Keratinocyte (primary cell): ENCODE measurements around the gene GPR183. TPM values are rescaled to one million over a fixed set of nuclear protein-coding genes. Genes with fewer than 3 reads are reported as not detected.

Experiments
- DNase-seq: peaks from one replicate; pipeline ENCODE4 v3.0.0-alpha.2; 2011; ENCODE audit warnings: low read depth, missing footprints, low spot score
- FAIRE-seq: peaks from 2 replicates; lab custom pipeline; 2011; peaks lifted over from hg19 to GRCh38; lab: Jason Lieb, UNC
- H2AFZ ChIP-seq: 2 replicates; pipeline ENCODE4 v1.6.0; 2012; ENCODE audit warnings: low read length, control low read depth, inconsistent platforms; ENCODE audit not compliant: control insufficient read depth
- H3K27ac ChIP-seq: 2 replicates; pipeline ENCODE4 v1.5.1; 2011; ENCODE audit warnings: low read length; ENCODE audit not compliant: control insufficient read depth, insufficient read depth
- H3K27me3 ChIP-seq: 3 replicates; pipeline ENCODE4 v1.6.0; 2011; ENCODE audit warnings: low read length; ENCODE audit not compliant: control insufficient read depth, insufficient read depth; ENCODE audit errors: extremely low read depth
- H3K36me3 ChIP-seq, 2 experiments: 2 replicates in 1 of 2; 3 replicates in 1 of 2; pipeline ENCODE4 v1.5.1; 2011; ENCODE audit warnings: low read length in 2 of 2, mild to moderate bottlenecking in 1 of 2; ENCODE audit not compliant: control insufficient read depth in 2 of 2, insufficient read depth in 2 of 2; ENCODE audit errors: extremely low read depth in 1 of 2
- H3K4me1 ChIP-seq: 3 replicates; pipeline ENCODE4 v1.5.1; 2011; ENCODE audit warnings: low read length; ENCODE audit not compliant: control insufficient read depth, insufficient read depth; ENCODE audit errors: extremely low read depth
- H3K4me2 ChIP-seq: 3 replicates; pipeline ENCODE4 v1.6.0; 2011; ENCODE audit warnings: low read depth, low read length; ENCODE audit not compliant: control insufficient read depth, insufficient read depth; ENCODE audit errors: extremely low read depth
- H3K4me3 ChIP-seq, 3 experiments: fragments of 200-600 bp in 1 of 3; sonication (generic) in 1 of 3; 2 replicates in 2 of 3; 3 replicates in 1 of 3; pipeline ENCODE4 v1.5.1; 2011 to 2016; ENCODE audit warnings: low read length in 3 of 3, mild to moderate bottlenecking in 3 of 3, control low read depth in 2 of 3, inconsistent platforms in 1 of 3, low read depth in 1 of 3, mixed read lengths in 1 of 3, mixed run types in 1 of 3, moderate library complexity in 1 of 3; ENCODE audit not compliant: control insufficient read depth in 2 of 3, insufficient read depth in 2 of 3; ENCODE audit errors: extremely low read depth in 1 of 3
- H3K79me2 ChIP-seq: 2 replicates; pipeline ENCODE4 v1.6.0; 2012; ENCODE audit warnings: low read length; ENCODE audit not compliant: control insufficient read depth, insufficient read depth
- H3K9ac ChIP-seq: 3 replicates; pipeline ENCODE4 v1.6.0; 2011; ENCODE audit warnings: low read length; ENCODE audit not compliant: control insufficient read depth, insufficient read depth; ENCODE audit errors: extremely low read depth
- H3K9me1 ChIP-seq: 3 replicates; pipeline ENCODE4 v1.6.0; 2011; ENCODE audit warnings: low read length; ENCODE audit not compliant: control insufficient read depth, insufficient read depth; ENCODE audit errors: extremely low read depth
- H3K9me3 ChIP-seq: 2 replicates; pipeline ENCODE4 v1.5.1; 2012; ENCODE audit warnings: low read depth, low read length; ENCODE audit not compliant: control insufficient read depth
- H4K20me1 ChIP-seq: 3 replicates; pipeline ENCODE4 v1.6.0; 2011; ENCODE audit warnings: low read length; ENCODE audit not compliant: control insufficient read depth, insufficient read depth; ENCODE audit errors: extremely low read depth
- EZH2 ChIP-seq: IDR thresholded peaks from one replicate; pipeline ENCODE4 v1.6.1; 2012; ENCODE audit warnings: inconsistent platforms, mild to moderate bottlenecking, low read length, moderate library complexity
- dilution Hi-C: fragments of 300-500 bp; cut with MboI; formaldehyde crosslinking; loops from one replicate; pipeline ENCODE4 v1.7.0; 2020; ENCODE audit warnings: low sequenced_read_pairs; ENCODE audit not compliant: extremely low pct_ligation_motif_present
- polyA plus RNA-seq, 5 experiments: library from polyadenylated mRNA; depleted of rRNA in 3 of 5; stranded (reverse) in 3 of 5; stranded (forward) in 1 of 5; unstranded in 1 of 5; fragments of >200 nt; gene quantifications; 1 replicate in 1 of 5; 2 replicates in 3 of 5; 3 replicates in 1 of 5; pipeline versions ENCODE4 v1.2.1 to v1.2.3, GENCODE V29; 2011 to 2012; ENCODE audit warnings: missing spikeins in 2 of 5, low read depth in 1 of 5, low replicate concordance in 1 of 5
- TF ChIP-seq, protein P1 (sequence below), 3 experiments: IDR thresholded peaks in 1 of 3; conservative IDR thresholded peaks in 1 of 3; optimal IDR thresholded peaks in 1 of 3; 2 replicates in 2 of 3; 3 replicates in 1 of 3; pipeline versions ENCODE3 to v1.5.1; 2011; ENCODE audit warnings: low read length in 3 of 3, mild to moderate bottlenecking in 3 of 3, moderate library complexity in 2 of 3, control low read depth in 1 of 3, inconsistent platforms in 1 of 3; ENCODE audit not compliant: insufficient read depth in 2 of 3; ENCODE audit errors: extremely low read depth in 1 of 3

GPR183 gene
- polyA plus RNA-seq, 1 donor (not counting 4 experiments of a cell fraction or from before 2014, with no cell fraction given) = not detected

DNA sequence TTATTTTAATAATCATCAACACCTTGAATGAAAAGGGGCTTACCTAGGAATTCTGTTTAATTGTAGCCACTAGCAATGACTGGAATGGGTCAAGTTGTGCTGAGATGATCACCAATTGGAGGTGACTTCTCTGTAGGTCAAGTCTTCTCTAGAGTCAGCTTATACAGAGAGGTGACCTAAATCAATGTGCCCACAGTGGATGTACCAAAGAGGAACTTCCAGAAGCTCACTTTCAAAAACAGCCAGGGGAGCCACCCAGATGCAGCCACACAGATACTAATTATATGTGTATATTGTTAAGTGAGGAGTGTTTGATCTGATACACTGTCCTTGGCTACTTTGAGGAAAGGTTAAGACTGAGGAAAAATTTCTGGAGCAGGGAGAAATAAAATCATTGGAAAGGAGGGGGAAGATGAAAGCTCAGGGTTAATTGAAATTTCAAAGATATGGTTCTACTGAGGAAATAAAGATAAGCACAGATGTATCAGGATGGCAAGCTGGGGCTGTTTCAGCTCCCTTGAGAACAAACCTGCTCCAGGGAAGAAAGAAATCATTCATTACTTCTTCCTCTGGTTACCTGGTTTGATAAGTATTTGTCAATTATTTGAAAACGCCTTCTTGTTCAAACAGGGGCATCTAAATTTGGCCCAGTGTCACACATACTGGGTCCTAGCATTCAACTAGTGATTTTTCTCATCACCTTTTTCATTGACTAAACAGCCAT is 5.1 kb downstream of the GPR183 start:
- no peak overlapping the region for H3K4me2 ChIP-seq
- no peaks in the 10 kb centered on the region for H4K20me1 ChIP-seq
- no peak overlapping the region for H3K27ac ChIP-seq
- TF ChIP-seq, protein P1, sequence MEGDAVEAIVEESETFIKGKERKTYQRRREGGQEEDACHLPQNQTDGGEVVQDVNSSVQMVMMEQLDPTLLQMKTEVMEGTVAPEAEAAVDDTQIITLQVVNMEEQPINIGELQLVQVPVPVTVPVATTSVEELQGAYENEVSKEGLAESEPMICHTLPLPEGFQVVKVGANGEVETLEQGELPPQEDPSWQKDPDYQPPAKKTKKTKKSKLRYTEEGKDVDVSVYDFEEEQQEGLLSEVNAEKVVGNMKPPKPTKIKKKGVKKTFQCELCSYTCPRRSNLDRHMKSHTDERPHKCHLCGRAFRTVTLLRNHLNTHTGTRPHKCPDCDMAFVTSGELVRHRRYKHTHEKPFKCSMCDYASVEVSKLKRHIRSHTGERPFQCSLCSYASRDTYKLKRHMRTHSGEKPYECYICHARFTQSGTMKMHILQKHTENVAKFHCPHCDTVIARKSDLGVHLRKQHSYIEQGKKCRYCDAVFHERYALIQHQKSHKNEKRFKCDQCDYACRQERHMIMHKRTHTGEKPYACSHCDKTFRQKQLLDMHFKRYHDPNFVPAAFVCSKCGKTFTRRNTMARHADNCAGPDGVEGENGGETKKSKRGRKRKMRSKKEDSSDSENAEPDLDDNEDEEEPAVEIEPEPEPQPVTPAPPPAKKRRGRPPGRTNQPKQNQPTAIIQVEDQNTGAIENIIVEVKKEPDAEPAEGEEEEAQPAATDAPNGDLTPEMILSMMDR (optimal IDR thresholded peaks at IDR 0.05 in 1 of 3, IDR thresholded peaks at IDR 0.05 in 1 of 3, conservative IDR thresholded peaks at IDR 0.05 in 1 of 3; ENCODE audit: extremely low read depth in 1 of 3, insufficient read depth in 2 of 3, low read length in 3 of 3) = no peak
- no peak for TF ChIP-seq EZH2
- no peaks in the 10 kb centered on the region for H3K9me1 ChIP-seq
- H3K9ac ChIP-seq = no peak overlapping the region
- H3K4me3 ChIP-seq = no peak overlapping the region
- DNase-seq (no peak), FAIRE-seq (no peak)
- H3K4me1 ChIP-seq = peaks cover 5% of the 10 kb centered on the region
- dilution Hi-C loops = no loop called here
- H3K27me3 ChIP-seq = no peaks in the 10 kb centered on the region
- peaks cover 0 to 2% of the 10 kb centered on the region in 2 experiments for H3K36me3 ChIP-seq
- no peaks in the 10 kb centered on the region for H3K79me2 ChIP-seq
- no peak overlapping the region for H2AFZ ChIP-seq
- no peaks in the 10 kb centered on the region for H3K9me3 ChIP-seq

DNA sequence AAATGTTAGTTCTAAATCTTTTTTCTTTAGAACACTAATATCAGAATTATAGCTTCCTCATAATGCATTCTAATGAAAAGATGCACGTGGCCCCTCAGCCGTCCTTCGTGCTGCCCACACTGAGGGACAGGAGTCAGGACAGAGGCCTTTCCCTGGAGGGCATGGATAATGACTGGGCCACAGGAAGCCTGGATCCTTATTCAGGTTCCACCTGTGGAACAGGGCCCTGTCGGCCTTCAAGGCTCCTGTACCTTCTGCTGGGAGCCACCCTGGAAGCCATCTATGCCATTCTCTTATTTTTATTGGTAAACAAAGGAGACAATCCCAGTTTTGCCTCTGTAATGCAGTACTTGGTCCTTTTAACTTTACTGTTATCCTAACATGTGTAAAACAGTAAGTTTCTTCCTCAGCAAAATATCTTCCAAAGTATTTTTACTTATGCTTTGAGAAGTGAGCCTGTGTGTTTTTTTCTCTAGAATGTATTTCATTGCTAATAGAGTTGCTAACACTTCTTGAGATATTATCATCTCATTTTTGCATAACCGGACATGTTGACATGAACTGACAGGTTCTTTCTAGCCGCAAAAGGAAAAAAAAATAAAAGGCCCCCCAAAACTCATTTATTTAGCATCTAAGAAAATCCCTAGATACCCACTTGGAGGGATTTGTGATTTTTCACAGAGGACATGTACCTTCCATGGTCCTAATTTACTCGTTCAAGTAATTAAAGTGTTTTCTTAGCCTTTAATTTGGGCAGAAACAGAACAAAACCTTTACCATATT is 6.0 kb downstream of the GPR183 start:
- Histone ChIP-seq H3K4me3 (no peak overlapping the region), H3K79me2 (no peaks in the 10 kb centered on the region), H3K27me3 (no peaks in the 10 kb centered on the region), H3K4me1 (peaks cover 5% of the 10 kb centered on the region), H3K27ac (no peak overlapping the region), H3K9me3 (no peaks in the 10 kb centered on the region), H3K4me2 (no peak overlapping the region), H3K9ac (no peak overlapping the region), H2AFZ (no peak overlapping the region), H3K36me3 (peaks cover 0 to 2% of the 10 kb centered on the region in 2 experiments), H3K9me1 (no peaks in the 10 kb centered on the region), H4K20me1 (no peaks in the 10 kb centered on the region)
- DNase-seq (no peak), FAIRE-seq (no peak)
- dilution Hi-C loops = no loop called here
- TF ChIP-seq, protein P1 (optimal IDR thresholded peaks at IDR 0.05 in 1 of 3, IDR thresholded peaks at IDR 0.05 in 1 of 3, conservative IDR thresholded peaks at IDR 0.05 in 1 of 3; ENCODE audit: extremely low read depth in 1 of 3, insufficient read depth in 2 of 3, low read length in 3 of 3) = no peak
- no peak for TF ChIP-seq EZH2
